ENCODE measurements around the gene FYTTD1. TPM values are rescaled to one million over a fixed set of nuclear protein-coding genes. Genes with fewer than 3 reads are reported as not detected.

Gene FYTTD1
- total and polyA plus RNA-seq, 2 donors (not counting 1 experiment from before 2014, with no cell fraction given): 6.2 to 110 TPM

DNA sequence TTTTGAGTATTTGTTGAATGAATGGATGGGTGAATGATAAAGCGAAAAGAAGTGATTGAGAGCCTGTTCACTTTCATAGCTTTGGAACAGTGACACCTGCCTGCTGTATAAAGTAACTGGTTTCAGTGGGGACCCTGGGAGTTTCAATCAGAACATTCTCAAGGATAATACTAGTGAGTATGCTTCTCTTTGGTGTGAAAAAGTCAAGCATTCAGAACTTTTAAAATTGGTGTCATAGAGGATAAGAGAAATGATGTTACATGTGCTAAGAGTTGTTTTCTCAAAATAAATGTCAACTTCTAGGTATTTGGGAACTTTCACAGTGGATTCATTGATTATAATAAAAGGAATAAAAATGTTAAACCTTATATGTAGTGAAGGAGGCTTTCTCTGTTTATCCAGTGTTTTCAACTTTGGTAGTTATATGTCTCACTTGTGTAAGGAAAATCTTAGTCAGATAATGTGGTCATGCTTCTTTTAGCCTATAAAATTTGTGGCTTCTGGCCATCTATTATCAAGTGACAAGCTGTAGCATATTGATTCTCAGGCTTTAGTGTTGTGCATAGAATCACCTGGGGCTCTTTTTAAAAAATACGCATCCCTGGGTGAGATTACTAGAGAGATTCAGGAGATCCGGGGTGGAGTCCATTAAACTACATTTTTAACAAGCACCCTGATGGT, 53.2 kb downstream of the FYTTD1 start:
- Histone ChIP-seq H3K4me1 (ENCODE audit: control insufficient read depth in 2 of 2, insufficient read depth in 2 of 2, low read length in 2 of 2) (peaks cover 10 to 27% of the 10 kb centered on the region in 2 donors), H2AFZ (ENCODE audit: insufficient read depth, low read depth, low read length, poor library complexity, severe bottlenecking) (no peak overlapping the region), H3K4me3 (ENCODE audit: control extremely low read depth in 1 of 5, extremely low read depth in 1 of 5, insufficient read depth in 1 of 5, low read depth in 2 of 5, low read length in 4 of 5) (no peak overlapping the region), H3K36me3 (replicated peaks in 1 of 2; ENCODE audit: control extremely low read depth in 1 of 2, control insufficient read depth in 1 of 2, extremely low read depth in 1 of 2, insufficient read depth in 2 of 2, low read length in 1 of 2) (no peaks in the 10 kb centered on the region), H3K79me2 (ENCODE audit: control insufficient read depth, insufficient read depth, low read length) (peaks cover 98% of the 10 kb centered on the region), H3K9me3 (ENCODE audit: control extremely low read depth in 1 of 3, control insufficient read depth in 2 of 3, insufficient read depth in 1 of 3, low read length in 2 of 3) (no peaks in the 10 kb centered on the region), H3K4me2 (replicated peaks; ENCODE audit: low read depth, low read length, poor library complexity, severe bottlenecking) (no peak overlapping the region), H3K27me3 (replicated peaks in 1 of 4; ENCODE audit: control extremely low read depth in 1 of 4, control insufficient read depth in 3 of 4, insufficient read depth in 4 of 4, low read length in 3 of 4) (no peaks in the 10 kb centered on the region), H3K9ac (ENCODE audit: low read length) (no peak overlapping the region), H3K27ac (ENCODE audit: low read length in 2 of 2) (peak overlapping the region in 1 of 2 donors; percentile 16), H4K20me1 (ENCODE audit: control insufficient read depth, insufficient read depth, low read length, poor library complexity, severe bottlenecking) (peaks cover 45% of the 10 kb centered on the region)
- intact Hi-C loops (cut with micrococcal nuclease): loop anchor here (1.0 kb wide), 4 partner anchors 12 to 204 kb away; partner anchors contain the start of genes FYTTD1 and LRCH3
- Mint-ChIP-seq H3K4me3 (no peak overlapping the region), H3K27me3 (no peaks in the 10 kb centered on the region), H3K27ac (peak overlapping the region; percentile 12), H3K9me3 (ENCODE audit: insufficient read depth) (no peaks in the 10 kb centered on the region), H3K4me1 (peaks cover 50% of the 10 kb centered on the region)
- POLR2A ChIA-PET: no interaction called here
- peak; percentile 33 for DNase-seq
- CTCF ChIA-PET: interaction anchor here (0.8 to 2.9 kb wide), 11 partner anchors 11 to 547 kb away, joined by 3 to 14 read pairs (median 4); partner anchors contain the start of gene LRCH3
- WGBS (ENCODE audit: insufficient coverage): 100% methylated on average over 1 of the region's 3 CpGs
- no peak for TF ChIP-seq CTCF (IDR thresholded peaks at IDR 0.05)
- no peak for TF ChIP-seq EZH2 (IDR thresholded peaks at IDR 0.05; ENCODE audit: borderline replicate concordance, insufficient read depth, low read depth, low read length, poor library complexity, severe bottlenecking)
- ATAC-seq (ENCODE audit: low read depth): peak; percentile 57

GRCh38 chr3:197804511-197804910, 54.8 kb downstream of the FYTTD1 start:
- Histone ChIP-seq H3K9ac (ENCODE audit: low read length) (no peak overlapping the region), H3K9me3 (ENCODE audit: control extremely low read depth in 1 of 3, control insufficient read depth in 2 of 3, insufficient read depth in 1 of 3, low read length in 2 of 3) (no peaks in the 10 kb centered on the region), H3K4me2 (replicated peaks; ENCODE audit: low read depth, low read length, poor library complexity, severe bottlenecking) (no peak overlapping the region), H3K27me3 (replicated peaks in 1 of 4; ENCODE audit: control extremely low read depth in 1 of 4, control insufficient read depth in 3 of 4, insufficient read depth in 4 of 4, low read length in 3 of 4) (no peaks in the 10 kb centered on the region), H3K79me2 (ENCODE audit: control insufficient read depth, insufficient read depth, low read length) (peaks cover 98% of the 10 kb centered on the region), H3K4me1 (ENCODE audit: control insufficient read depth in 2 of 2, insufficient read depth in 2 of 2, low read length in 2 of 2) (peaks cover 6 to 20% of the 10 kb centered on the region in 2 donors), H4K20me1 (ENCODE audit: control insufficient read depth, insufficient read depth, low read length, poor library complexity, severe bottlenecking) (peaks cover 53% of the 10 kb centered on the region), H2AFZ (ENCODE audit: insufficient read depth, low read depth, low read length, poor library complexity, severe bottlenecking) (no peak overlapping the region), H3K36me3 (replicated peaks in 1 of 2; ENCODE audit: control extremely low read depth in 1 of 2, control insufficient read depth in 1 of 2, extremely low read depth in 1 of 2, insufficient read depth in 2 of 2, low read length in 1 of 2) (no peaks in the 10 kb centered on the region), H3K4me3 (ENCODE audit: control extremely low read depth in 1 of 5, extremely low read depth in 1 of 5, insufficient read depth in 1 of 5, low read depth in 2 of 5, low read length in 4 of 5) (no peak overlapping the region), H3K27ac (ENCODE audit: low read length in 2 of 2) (no peak overlapping the region)
- no peak overlapping the region for H3K27ac Mint-ChIP-seq
- CTCF ChIA-PET: interaction anchor here (0.8 to 1.3 kb wide), 2 partner anchors 54 to 115 kb away, joined by 3 read pairs; no protein-coding TSS in a partner anchor
- WGBS (ENCODE audit: insufficient coverage): no CpG with 5 or more reads among the region's 4 CpGs
- ATAC-seq (ENCODE audit: low read depth) (no peak), DNase-seq (no peak)
- H3K27me3 Mint-ChIP-seq: no peaks in the 10 kb centered on the region
- no peaks in the 10 kb centered on the region for H3K9me3 Mint-ChIP-seq (ENCODE audit: insufficient read depth)
- POLR2A ChIA-PET: no interaction called here
- H3K4me3 Mint-ChIP-seq: no peak overlapping the region
- TF ChIP-seq CTCF (IDR thresholded peaks at IDR 0.05) (no peak), EZH2 (IDR thresholded peaks at IDR 0.05; ENCODE audit: borderline replicate concordance, insufficient read depth, low read depth, low read length, poor library complexity, severe bottlenecking) (no peak)
- H3K4me1 Mint-ChIP-seq: peaks cover 52% of the 10 kb centered on the region
- intact Hi-C loops (cut with micrococcal nuclease): no loop called here

Data from B cell (primary cell).